Kidney glomerular epithelial cell (primary cell): Measurements from ENCODE around the gene PIEZO2.
"Not testable (repeated sequence)": the region's sequence is repeated elsewhere in the genome, so short reads cannot be mapped to it uniquely, and the experiment has no call there.

Source experiments
- DNase-seq: peaks from one replicate; lab custom pipeline; 2025; lab: John Stamatoyannopoulos, UW

PIEZO2 gene

GRCh38 chr18:10685484-10685883 is 463.9 kb downstream of the PIEZO2 start:
- no peak for DNase-seq

- DNase-seq = no peak
Observed at GRCh38 chr18:10682368-10682714, 467.0 kb downstream of the PIEZO2 start.

- DNase-seq = peak; percentile 57
Observed at GRCh38 chr18:10681581-10682367, 467.6 kb downstream of the PIEZO2 start.

GRCh38 chr18:10680271-10680596 is 469.1 kb downstream of the PIEZO2 start:
- no peak for DNase-seq

GRCh38 chr18:10679557-10680270 is 469.7 kb downstream of the PIEZO2 start:
- no peak for DNase-seq

- no peak for DNase-seq
Observed at GRCh38 chr18:10671441-10671840, 477.9 kb downstream of the PIEZO2 start.

- DNase-seq = no peak
Observed at GRCh38 chr18:10670856-10671255, 478.5 kb downstream of the PIEZO2 start.

- no peak for DNase-seq
Observed at GRCh38 chr18:10669441-10670100, 479.8 kb downstream of the PIEZO2 start.

GRCh38 chr18:10663750-10664149 is 485.6 kb downstream of the PIEZO2 start:
- no peak for DNase-seq

- DNase-seq = peak; percentile 26
Observed at GRCh38 chr18:10661317-10661716, 488.1 kb downstream of the PIEZO2 start.

- no peak for DNase-seq
Observed at GRCh38 chr18:10660179-10660884, 489.0 kb downstream of the PIEZO2 start.

- DNase-seq = no peak
Observed at GRCh38 chr18:10659594-10659993, 489.8 kb downstream of the PIEZO2 start.

- DNase-seq = no peak
Observed at GRCh38 chr18:10659000-10659399, 490.4 kb downstream of the PIEZO2 start.

- DNase-seq = not testable (repeated sequence)
Observed at GRCh38 chr18:10644003-10644402, 505.4 kb downstream of the PIEZO2 start.

GRCh38 chr18:10642915-10643524 is 506.3 kb downstream of the PIEZO2 start:
- DNase-seq = not testable (repeated sequence)

GRCh38 chr18:10638539-10638885 is 510.9 kb downstream of the PIEZO2 start:
- DNase-seq = not testable (repeated sequence)

- not testable (repeated sequence) for DNase-seq
Observed at GRCh38 chr18:10637858-10638538, 511.4 kb downstream of the PIEZO2 start.

- not testable (repeated sequence) for DNase-seq
Observed at GRCh38 chr18:10629076-10629475, 520.3 kb downstream of the PIEZO2 start.

- DNase-seq = not testable (repeated sequence)
Observed at GRCh38 chr18:10626606-10627213, 522.7 kb downstream of the PIEZO2 start.

GRCh38 chr18:10623606-10624005 is 525.8 kb downstream of the PIEZO2 start:
- not testable (repeated sequence) for DNase-seq

- not testable (repeated sequence) for DNase-seq
Observed at GRCh38 chr18:10622982-10623381, 526.4 kb downstream of the PIEZO2 start.
